NCI-H524 (cell line): ENCODE data around the gene PEX5.

Source experiments
- DNase-seq, 2 experiments: peaks; one replicate each; lab custom pipeline; 2025; lab: John Stamatoyannopoulos, UW

Gene PEX5

GRCh38 chr12:7189398-7190267 is at the start of gene PEX5:
Gene PEX5 (plus strand): TSS chr12:7189686. CDS start chr12:7190378, 692 bp downstream.
- peak; percentile 84 to 94 for DNase-seq

- no peak for DNase-seq
Observed at GRCh38 chr12:7141351-7142005, 48.0 kb upstream of the PEX5 start.

- peak in 1 of 2 experiments; percentile 27 for DNase-seq
Observed at GRCh38 chr12:7142056-7142644, 47.3 kb upstream of the PEX5 start.

- no peak for DNase-seq
Observed at GRCh38 chr12:7142809-7143465, 46.5 kb upstream of the PEX5 start.

GRCh38 chr12:7143564-7143963 is 45.9 kb upstream of the PEX5 start:
- DNase-seq: no peak

GRCh38 chr12:7144414-7145120 is 44.9 kb upstream of the PEX5 start:
- peak; percentile 9 to 60 for DNase-seq

- no peak for DNase-seq
Observed at GRCh38 chr12:7145671-7146070, 43.8 kb upstream of the PEX5 start.

- DNase-seq: no peak
Observed at GRCh38 chr12:7146228-7146627, 43.3 kb upstream of the PEX5 start.

GRCh38 chr12:7146906-7147305 is 42.6 kb upstream of the PEX5 start:
- DNase-seq: no peak

- DNase-seq: no peak
Observed at GRCh38 chr12:7150356-7150755, 39.1 kb upstream of the PEX5 start.

GRCh38 chr12:7150841-7151240 is 38.6 kb upstream of the PEX5 start:
- DNase-seq: no peak

- no peak for DNase-seq
Observed at GRCh38 chr12:7151532-7151931, 38.0 kb upstream of the PEX5 start.

GRCh38 chr12:7152818-7153217 is 36.7 kb upstream of the PEX5 start:
- no peak for DNase-seq

GRCh38 chr12:7154042-7154441 is 35.4 kb upstream of the PEX5 start:
- no peak for DNase-seq

GRCh38 chr12:7154901-7155470 is 34.5 kb upstream of the PEX5 start:
- no peak for DNase-seq

GRCh38 chr12:7155471-7156034 is 33.9 kb upstream of the PEX5 start:
- no peak for DNase-seq

- DNase-seq: no peak
Observed at GRCh38 chr12:7156259-7157197, 33.0 kb upstream of the PEX5 start.

- no peak for DNase-seq
Observed at GRCh38 chr12:7157391-7157790, 32.1 kb upstream of the PEX5 start.

- DNase-seq: no peak
Observed at GRCh38 chr12:7158781-7159609, 30.5 kb upstream of the PEX5 start.
